GM18873 (cell line): Measurements from ENCODE around the gene ERGIC2.
"Not testable (repeated sequence)": the region's sequence is repeated elsewhere in the genome, so short reads cannot be mapped to it uniquely, and the experiment has no call there.

Experiments
- ATAC-seq: cut with Tn5 transposase; IDR thresholded peaks from one replicate; pipeline ENCODE4 v1.9.1; 2021; ENCODE audit warnings: mild to moderate bottlenecking, moderate library complexity, moderate number of reproducible peaks; ENCODE audit not compliant: unreplicated experiment, low FRiP score

The ERGIC2 gene

DNA sequence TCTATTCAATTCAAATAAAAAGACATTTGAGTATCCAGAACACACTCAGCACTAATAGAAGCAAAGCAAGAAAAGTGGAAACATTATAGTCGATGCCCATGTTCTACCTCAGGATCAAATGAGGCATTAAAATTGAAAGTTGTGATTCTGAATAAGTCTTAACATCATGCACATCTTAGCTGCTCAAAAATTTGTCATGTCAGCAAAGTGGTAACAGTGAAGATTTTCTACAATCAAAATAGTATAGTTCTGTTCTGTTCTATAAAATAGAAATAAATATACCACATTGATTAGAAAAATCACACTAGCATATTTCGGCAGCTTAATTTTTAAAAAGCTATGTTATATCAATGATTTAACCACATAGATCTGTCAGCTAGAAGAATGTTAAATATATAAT, 74.7 kb downstream of the ERGIC2 start:
- ATAC-seq: no peak

- ATAC-seq: no peak
Observed at GRCh38 chr12:29304388-29304787, 76.6 kb downstream of the ERGIC2 start.

- no peak for ATAC-seq
Observed at GRCh38 chr12:29301114-29301513, 79.9 kb downstream of the ERGIC2 start.

DNA sequence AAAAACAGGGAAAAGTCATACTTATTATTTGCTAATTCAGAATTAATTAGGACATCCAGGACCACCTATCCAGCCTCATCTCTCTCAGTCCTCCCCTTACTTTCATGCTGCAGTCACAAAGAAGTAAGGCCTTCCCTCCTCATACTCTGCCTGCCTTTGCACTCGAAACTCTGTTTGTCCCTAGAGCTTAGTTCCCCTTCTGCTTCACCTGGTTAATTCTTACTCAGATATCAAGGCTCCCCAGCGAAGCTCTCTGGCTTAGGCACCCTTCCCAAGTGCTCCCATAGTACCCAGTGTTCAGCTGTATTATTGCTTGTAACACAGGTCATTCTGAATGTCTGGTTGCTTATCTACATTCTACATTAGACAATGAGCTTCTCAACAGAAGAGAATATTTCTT, 81.3 kb downstream of the ERGIC2 start:
- no peak for ATAC-seq

- no peak for ATAC-seq
Observed at GRCh38 chr12:29291226-29291625, 89.7 kb downstream of the ERGIC2 start.

- ATAC-seq: not testable (repeated sequence)
Observed at GRCh38 chr12:29290475-29290874, 90.5 kb downstream of the ERGIC2 start.

DNA sequence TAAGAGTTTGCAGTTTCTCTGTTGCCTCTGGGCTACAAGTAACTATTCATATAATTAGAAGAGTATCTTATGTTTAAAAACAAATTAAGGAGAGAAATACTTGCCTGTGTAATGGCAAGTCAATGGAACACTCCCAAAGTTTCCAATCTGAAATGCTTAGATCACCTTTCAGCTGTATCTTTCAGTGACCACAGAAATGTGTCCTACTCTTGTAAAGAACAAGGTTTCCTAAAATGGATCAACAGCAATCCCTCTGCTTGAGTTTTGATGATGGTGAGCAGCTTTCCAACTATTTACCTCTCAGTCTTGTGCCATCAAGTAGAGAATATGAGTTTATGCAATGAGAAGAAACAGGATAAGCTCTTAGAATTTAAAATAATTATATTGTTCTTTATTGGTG, 92.9 kb downstream of the ERGIC2 start:
- ATAC-seq: no peak

DNA sequence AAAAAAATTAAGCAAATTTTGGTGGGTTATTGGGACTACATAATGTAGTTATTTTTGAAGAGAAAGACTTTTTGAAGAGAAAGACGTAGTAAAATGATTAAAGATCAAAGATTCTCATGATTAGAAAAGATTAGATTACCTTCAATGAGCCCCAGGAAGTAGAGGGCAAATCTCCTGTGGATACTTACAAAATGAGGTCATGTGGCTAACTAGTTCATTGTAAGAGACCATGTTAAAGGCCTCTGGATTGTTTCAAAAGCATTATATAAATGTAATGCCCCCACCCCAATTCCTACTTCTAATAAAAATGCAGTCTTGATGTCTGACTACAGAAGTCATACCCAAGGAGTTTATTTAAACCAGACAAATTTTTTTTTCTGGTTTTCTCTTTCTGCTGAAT, 93.3 kb downstream of the ERGIC2 start:
- no peak for ATAC-seq
